OCI-M1 (cell line): ENCODE measurements around the gene PAN2.
"Not testable (repeated sequence)": the region's sequence is repeated elsewhere in the genome, so short reads cannot be mapped to it uniquely, and the experiment has no call there.

Source experiments
- DNase-seq: peaks from one replicate; lab custom pipeline; 2025; lab: John Stamatoyannopoulos, UW

PAN2 gene

GRCh38 chr12:56308714-56309113 is 25.1 kb downstream of the PAN2 start:
- no peak for DNase-seq

- no peak for DNase-seq
Observed at GRCh38 chr12:56307221-56307965, 26.4 kb downstream of the PAN2 start.

- DNase-seq: no peak
Observed at GRCh38 chr12:56304872-56305590, 28.8 kb downstream of the PAN2 start.

GRCh38 chr12:56304276-56304675 is 29.5 kb downstream of the PAN2 start:
- DNase-seq: no peak

- DNase-seq: peak; percentile 93
Observed at GRCh38 chr12:56300644-56301464, 32.9 kb downstream of the PAN2 start.

- peak; percentile 99 for DNase-seq
Observed at GRCh38 chr12:56299853-56300643, 33.8 kb downstream of the PAN2 start, which contains the start of gene CS. Gene CS (minus strand): TSS chr12:56300330. CDS start chr12:56300201, 129 bp downstream.

GRCh38 chr12:56299308-56299852 is 34.4 kb downstream of the PAN2 start:
- peak; percentile 68 for DNase-seq

GRCh38 chr12:56298828-56299227 is 35.0 kb downstream of the PAN2 start:
- no peak for DNase-seq

- no peak for DNase-seq
Observed at GRCh38 chr12:56297400-56297799, 36.4 kb downstream of the PAN2 start.

- peak; percentile 7 for DNase-seq
Observed at GRCh38 chr12:56296295-56296694, 37.5 kb downstream of the PAN2 start.

- DNase-seq: no peak
Observed at GRCh38 chr12:56293795-56294194, 40.0 kb downstream of the PAN2 start.

- DNase-seq: peak; percentile 32
Observed at GRCh38 chr12:56288705-56289387, 45.0 kb downstream of the PAN2 start.

- DNase-seq: no peak
Observed at GRCh38 chr12:56286044-56286830, 47.6 kb downstream of the PAN2 start.

GRCh38 chr12:56284263-56284662 is 49.5 kb downstream of the PAN2 start:
- not testable (repeated sequence) for DNase-seq

- no peak for DNase-seq
Observed at GRCh38 chr12:56282579-56282978, 51.2 kb downstream of the PAN2 start.

GRCh38 chr12:56282030-56282429 is 51.8 kb downstream of the PAN2 start:
- DNase-seq: no peak

- no peak for DNase-seq
Observed at GRCh38 chr12:56280849-56281248, 53.0 kb downstream of the PAN2 start.

GRCh38 chr12:56278905-56279304 is 54.9 kb downstream of the PAN2 start:
- DNase-seq: no peak

GRCh38 chr12:56274299-56274698 is 59.5 kb downstream of the PAN2 start:
- DNase-seq: no peak

- not testable (repeated sequence) for DNase-seq
Observed at GRCh38 chr12:56272468-56272867, 61.3 kb downstream of the PAN2 start.
